Measurements from ENCODE around the gene GINS3. TPM values are rescaled to one million over a fixed set of nuclear protein-coding genes. Genes with fewer than 3 reads are reported as not detected.

The GINS3 gene
- total and polyA plus RNA-seq, 8 donors, result 0.58 to 4.9 (median 4.6) TPM; not detected in 1

- intact Hi-C loops (cut with DNase I; ENCODE audit: low total_unique reads), result no loop called here
- Histone ChIP-seq H3K4me3 (no peak overlapping the region), H3K27me3 (peaks cover 0 to 25% (median 0%) of the 10 kb centered on the region in 3 donors), H3K4me1 (no peaks in the 10 kb centered on the region), H3K27ac (no peak overlapping the region), H3K9me3 (peaks cover 0 to 4% (median under 1%) of the 10 kb centered on the region in 4 donors), H3K36me3 (no peaks in the 10 kb centered on the region)
- no peak for DNase-seq
- WGBS, 5 donors, result 44 to 61% (median 54%) methylated on average over 5 of the region's 5 CpGs
- TF ChIP-seq POLR2A (IDR thresholded peaks at IDR 0.05), result no peak
- no peak for TF ChIP-seq CTCF (IDR thresholded peaks at IDR 0.05)
- no peak for TF ChIP-seq POLR2AphosphoS5 (IDR thresholded peaks at IDR 0.05)
- no peak for TF ChIP-seq EP300 (IDR thresholded peaks at IDR 0.05)
Measured at GRCh38 chr16:58346831-58347371, 45.4 kb upstream of the GINS3 start.

- H3K27me3 ChIP-seq, result peaks cover 0 to 25% (median 0%) of the 10 kb centered on the region in 3 donors
- no peak overlapping the region for H3K4me3 ChIP-seq
- no peak for TF ChIP-seq EP300 (IDR thresholded peaks at IDR 0.05)
- no peak for TF ChIP-seq CTCF (IDR thresholded peaks at IDR 0.05)
- TF ChIP-seq POLR2A (IDR thresholded peaks at IDR 0.05), result no peak
- no peak for TF ChIP-seq POLR2AphosphoS5 (IDR thresholded peaks at IDR 0.05)
- no peak for DNase-seq
- intact Hi-C loops (cut with DNase I; ENCODE audit: low total_unique reads), result no loop called here
- H3K27ac ChIP-seq, result no peak overlapping the region
- peaks cover 0 to 13% (median 9%) of the 10 kb centered on the region in 4 donors for H3K9me3 ChIP-seq
- WGBS, 5 donors, result 33 to 47% (median 41%) methylated on average over 3 of the region's 3 CpGs
- no peaks in the 10 kb centered on the region for H3K36me3 ChIP-seq
- H3K4me1 ChIP-seq, result no peaks in the 10 kb centered on the region
Measured at GRCh38 chr16:58348986-58349385, 43.3 kb upstream of the GINS3 start.

GRCh38 chr16:58352690-58353089, 39.6 kb upstream of the GINS3 start:
- Histone ChIP-seq H3K9me3 (peaks cover 0 to 13% (median 9%) of the 10 kb centered on the region in 4 donors), H3K4me3 (no peak overlapping the region), H3K4me1 (no peaks in the 10 kb centered on the region), H3K36me3 (no peaks in the 10 kb centered on the region), H3K27me3 (peaks cover 0 to 17% (median 0%) of the 10 kb centered on the region in 3 donors), H3K27ac (no peak overlapping the region)
- TF ChIP-seq CTCF (IDR thresholded peaks at IDR 0.05) (no peak), EP300 (IDR thresholded peaks at IDR 0.05) (no peak)
- no peak for DNase-seq
- WGBS, 5 donors, result 73 to 84% (median 80%) methylated on average over 8 of the region's 8 CpGs
- intact Hi-C loops (cut with DNase I; ENCODE audit: low total_unique reads), result no loop called here

- no peaks in the 10 kb centered on the region for H3K36me3 ChIP-seq
- peaks cover 5 to 26% (median 21%) of the 10 kb centered on the region in 4 donors for H3K9me3 ChIP-seq
- TF ChIP-seq CTCF (IDR thresholded peaks at IDR 0.05) (no peak), EP300 (IDR thresholded peaks at IDR 0.05) (no peak), POLR2A (IDR thresholded peaks at IDR 0.05) (no peak), POLR2AphosphoS5 (IDR thresholded peaks at IDR 0.05) (no peak)
- intact Hi-C loops (cut with DNase I; ENCODE audit: low total_unique reads), result no loop called here
- DNase-seq, result no peak
- no peak overlapping the region for H3K4me3 ChIP-seq
- H3K27ac ChIP-seq, result no peak overlapping the region
- no peaks in the 10 kb centered on the region for H3K4me1 ChIP-seq
- H3K27me3 ChIP-seq, result peaks cover 0 to 7% (median 0%) of the 10 kb centered on the region in 3 donors
Measured at GRCh38 chr16:58360041-58360634, 32.1 kb upstream of the GINS3 start.

Measured in stomach (tissue), 9 donors.